Sciatic nerve (tissue), 2 donors: ENCODE measurements around the gene MCAM. TPM values are rescaled to one million over a fixed set of nuclear protein-coding genes. Genes with fewer than 3 reads are reported as not detected.

Experiments
- ATAC-seq: fragments of 200-7000 bp; cut with Tn5 transposase; one replicate; pipeline ENCODE4 v1.9.1; 2020; ENCODE audit warnings: mild to moderate bottlenecking, moderate library complexity
- DNase-seq: peaks from one replicate; pipeline ENCODE4 v3.0.0-alpha.2; 2020; ENCODE audit warnings: low spot score
- intact Hi-C: fragments of 100-400 bp; cut with DNase I; formaldehyde crosslinking; loops from one replicate; pipeline ENCODE4 v1.14.2; 2022
- total RNA-seq: library from RNA; stranded (reverse); fragmentation: NEBNext Ultra II Directional; extraction: Animal tissue kit (Norgen Biotek cat#: 25700); gene quantifications from one replicate; pipeline ENCODE4 v1.2.1, GENCODE V29; 2021
- donor health status: DM: no; HTN: no; CAD: no.
- donor health status: DM: no; HTN: no; CAD: no.

Gene MCAM
- 146 TPM for total RNA-seq

GRCh38 chr11:119316729-119317591 lies at the start of gene MCAM:
Gene MCAM (minus strand): TSS chr11:119317130. CDS start chr11:119317101, 29 bp downstream.
- ATAC-seq (peak; percentile 5), DNase-seq (no peak)
- intact Hi-C loops: no loop called here

GRCh38 chr11:119365071-119365591 lies 48.2 kb upstream of the MCAM start:
- DNase-seq (no peak), ATAC-seq (no peak)
- intact Hi-C loops: no loop called here

- intact Hi-C loops: no loop called here
- peak; percentile 77 for DNase-seq
- ATAC-seq: peak; percentile 34
Observed at GRCh38 chr11:119363851-119364590, 47.1 kb upstream of the MCAM start.

GRCh38 chr11:119363081-119363850 lies 46.3 kb upstream of the MCAM start:
- no peak for DNase-seq
- no peak for ATAC-seq
- intact Hi-C loops: no loop called here

GRCh38 chr11:119362741-119363080 lies 45.8 kb upstream of the MCAM start:
- no peak for DNase-seq

GRCh38 chr11:119361941-119362725 lies 45.2 kb upstream of the MCAM start:
- no peak for DNase-seq
- ATAC-seq: peak; percentile 14
- intact Hi-C loops: no loop called here

More at GRCh38 chr11:119362741-119363080, 45.8 kb upstream of the MCAM start:
- no peak for ATAC-seq
- intact Hi-C loops: no loop called here

- intact Hi-C loops: no loop called here
- DNase-seq: no peak
Observed at GRCh38 chr11:119361056-119361787, 44.3 kb upstream of the MCAM start.

GRCh38 chr11:119359365-119360214 lies 42.7 kb upstream of the MCAM start:
- DNase-seq (no peak), ATAC-seq (no peak)
- intact Hi-C loops: no loop called here

More at GRCh38 chr11:119361056-119361787, 44.3 kb upstream of the MCAM start:
- peak; percentile 62 for ATAC-seq

GRCh38 chr11:119357074-119357473 lies 40.1 kb upstream of the MCAM start:
- ATAC-seq (peak; percentile 14), DNase-seq (no peak)

GRCh38 chr11:119356349-119357031 lies 39.6 kb upstream of the MCAM start:
- intact Hi-C loops: no loop called here
- peak; percentile 91 for DNase-seq
- ATAC-seq: peak; percentile 91

More at GRCh38 chr11:119357074-119357473, 40.1 kb upstream of the MCAM start:
- intact Hi-C loops: no loop called here

GRCh38 chr11:119355091-119355843 lies 38.3 kb upstream of the MCAM start:
- ATAC-seq (no peak), DNase-seq (no peak)

GRCh38 chr11:119352857-119353260 lies 35.9 kb upstream of the MCAM start:
- intact Hi-C loops: no loop called here
- ATAC-seq (no peak), DNase-seq (no peak)

More at GRCh38 chr11:119355091-119355843, 38.3 kb upstream of the MCAM start:
- intact Hi-C loops: no loop called here

- DNase-seq (no peak), ATAC-seq (no peak)
- intact Hi-C loops: no loop called here
Observed at GRCh38 chr11:119351232-119351631, 34.3 kb upstream of the MCAM start.

GRCh38 chr11:119350302-119350701 lies 33.4 kb upstream of the MCAM start:
- DNase-seq (no peak), ATAC-seq (no peak)
- intact Hi-C loops: no loop called here

GRCh38 chr11:119347940-119348605 lies 31.1 kb upstream of the MCAM start:
- ATAC-seq (no peak), DNase-seq (no peak)
- intact Hi-C loops: no loop called here
